Keratinocyte (primary cell): ENCODE data around the gene NPAS3. TPM values are rescaled to one million over a fixed set of nuclear protein-coding genes. Genes with fewer than 3 reads are reported as not detected.

Experiments
- DNase-seq: peaks from one replicate; pipeline ENCODE4 v3.0.0-alpha.2; 2011; ENCODE audit warnings: low read depth, missing footprints, low spot score
- FAIRE-seq: peaks from 2 replicates; lab custom pipeline; 2011; peaks lifted over from hg19 to GRCh38; lab: Jason Lieb, UNC
- H2AFZ ChIP-seq: 2 replicates; pipeline ENCODE4 v1.6.0; 2012; ENCODE audit warnings: low read length, control low read depth, inconsistent platforms; ENCODE audit not compliant: control insufficient read depth
- H3K27ac ChIP-seq: 2 replicates; pipeline ENCODE4 v1.5.1; 2011; ENCODE audit warnings: low read length; ENCODE audit not compliant: control insufficient read depth, insufficient read depth
- H3K27me3 ChIP-seq: 3 replicates; pipeline ENCODE4 v1.6.0; 2011; ENCODE audit warnings: low read length; ENCODE audit not compliant: control insufficient read depth, insufficient read depth; ENCODE audit errors: extremely low read depth
- H3K36me3 ChIP-seq, 2 experiments: 2 replicates in 1 of 2; 3 replicates in 1 of 2; pipeline ENCODE4 v1.5.1; 2011; ENCODE audit warnings: low read length in 2 of 2, mild to moderate bottlenecking in 1 of 2; ENCODE audit not compliant: control insufficient read depth in 2 of 2, insufficient read depth in 2 of 2; ENCODE audit errors: extremely low read depth in 1 of 2
- H3K4me1 ChIP-seq: 3 replicates; pipeline ENCODE4 v1.5.1; 2011; ENCODE audit warnings: low read length; ENCODE audit not compliant: control insufficient read depth, insufficient read depth; ENCODE audit errors: extremely low read depth
- H3K4me2 ChIP-seq: 3 replicates; pipeline ENCODE4 v1.6.0; 2011; ENCODE audit warnings: low read depth, low read length; ENCODE audit not compliant: control insufficient read depth, insufficient read depth; ENCODE audit errors: extremely low read depth
- H3K4me3 ChIP-seq, 3 experiments: fragments of 200-600 bp in 1 of 3; sonication (generic) in 1 of 3; 2 replicates in 2 of 3; 3 replicates in 1 of 3; pipeline ENCODE4 v1.5.1; 2011 to 2016; ENCODE audit warnings: low read length in 3 of 3, mild to moderate bottlenecking in 3 of 3, control low read depth in 2 of 3, inconsistent platforms in 1 of 3, low read depth in 1 of 3, mixed read lengths in 1 of 3, mixed run types in 1 of 3, moderate library complexity in 1 of 3; ENCODE audit not compliant: control insufficient read depth in 2 of 3, insufficient read depth in 2 of 3; ENCODE audit errors: extremely low read depth in 1 of 3
- H3K79me2 ChIP-seq: 2 replicates; pipeline ENCODE4 v1.6.0; 2012; ENCODE audit warnings: low read length; ENCODE audit not compliant: control insufficient read depth, insufficient read depth
- H3K9ac ChIP-seq: 3 replicates; pipeline ENCODE4 v1.6.0; 2011; ENCODE audit warnings: low read length; ENCODE audit not compliant: control insufficient read depth, insufficient read depth; ENCODE audit errors: extremely low read depth
- H3K9me1 ChIP-seq: 3 replicates; pipeline ENCODE4 v1.6.0; 2011; ENCODE audit warnings: low read length; ENCODE audit not compliant: control insufficient read depth, insufficient read depth; ENCODE audit errors: extremely low read depth
- H3K9me3 ChIP-seq: 2 replicates; pipeline ENCODE4 v1.5.1; 2012; ENCODE audit warnings: low read depth, low read length; ENCODE audit not compliant: control insufficient read depth
- H4K20me1 ChIP-seq: 3 replicates; pipeline ENCODE4 v1.6.0; 2011; ENCODE audit warnings: low read length; ENCODE audit not compliant: control insufficient read depth, insufficient read depth; ENCODE audit errors: extremely low read depth
- CTCF ChIP-seq, 3 experiments: IDR thresholded peaks in 1 of 3; conservative IDR thresholded peaks in 1 of 3; optimal IDR thresholded peaks in 1 of 3; 2 replicates in 2 of 3; 3 replicates in 1 of 3; pipeline versions ENCODE3 to v1.5.1; 2011; ENCODE audit warnings: low read length in 3 of 3, mild to moderate bottlenecking in 3 of 3, moderate library complexity in 2 of 3, control low read depth in 1 of 3, inconsistent platforms in 1 of 3; ENCODE audit not compliant: insufficient read depth in 2 of 3; ENCODE audit errors: extremely low read depth in 1 of 3
- EZH2 ChIP-seq: IDR thresholded peaks from one replicate; pipeline ENCODE4 v1.6.1; 2012; ENCODE audit warnings: inconsistent platforms, mild to moderate bottlenecking, low read length, moderate library complexity
- dilution Hi-C: fragments of 300-500 bp; cut with MboI; formaldehyde crosslinking; loops from one replicate; pipeline ENCODE4 v1.7.0; 2020; ENCODE audit warnings: low sequenced_read_pairs; ENCODE audit not compliant: extremely low pct_ligation_motif_present
- polyA plus RNA-seq, 5 experiments: library from polyadenylated mRNA; depleted of rRNA in 3 of 5; stranded (reverse) in 3 of 5; stranded (forward) in 1 of 5; unstranded in 1 of 5; fragments of >200 nt; gene quantifications; 1 replicate in 1 of 5; 2 replicates in 3 of 5; 3 replicates in 1 of 5; pipeline versions ENCODE4 v1.2.1 to v1.2.3, GENCODE V29; 2011 to 2012; ENCODE audit warnings: missing spikeins in 2 of 5, low read depth in 1 of 5, low replicate concordance in 1 of 5

NPAS3 gene
- polyA plus RNA-seq, 1 donor (not counting 4 experiments of a cell fraction or from before 2014, with no cell fraction given): 0.07 TPM

GRCh38 chr14:33747749-33748148 lies 809.1 kb downstream of the NPAS3 start:
- H3K79me2 ChIP-seq: no peaks in the 10 kb centered on the region
- no peak overlapping the region for H3K4me3 ChIP-seq
- H3K9me1 ChIP-seq: no peaks in the 10 kb centered on the region
- H3K4me1 ChIP-seq: no peaks in the 10 kb centered on the region
- dilution Hi-C loops: no loop called here
- TF ChIP-seq EZH2 (no peak), CTCF (optimal IDR thresholded peaks at IDR 0.05 in 1 of 3, IDR thresholded peaks at IDR 0.05 in 1 of 3, conservative IDR thresholded peaks at IDR 0.05 in 1 of 3; ENCODE audit: extremely low read depth in 1 of 3, insufficient read depth in 2 of 3, low read length in 3 of 3) (no peak)
- H3K4me2 ChIP-seq: no peak overlapping the region
- no peak for FAIRE-seq
- H3K9me3 ChIP-seq: peaks cover 2% of the 10 kb centered on the region
- no peaks in the 10 kb centered on the region for H3K27me3 ChIP-seq
- H3K36me3 ChIP-seq: no peaks in the 10 kb centered on the region
- H2AFZ ChIP-seq: no peak overlapping the region
- H4K20me1 ChIP-seq: no peaks in the 10 kb centered on the region
- H3K27ac ChIP-seq: no peak overlapping the region
- no peak for DNase-seq
- H3K9ac ChIP-seq: no peak overlapping the region

- Histone ChIP-seq H2AFZ (no peak overlapping the region), H3K4me3 (no peak overlapping the region), H3K9me1 (no peaks in the 10 kb centered on the region), H3K79me2 (no peaks in the 10 kb centered on the region), H3K9ac (no peak overlapping the region), H4K20me1 (no peaks in the 10 kb centered on the region), H3K27me3 (no peaks in the 10 kb centered on the region), H3K4me1 (no peaks in the 10 kb centered on the region), H3K36me3 (no peaks in the 10 kb centered on the region), H3K9me3 (no peaks in the 10 kb centered on the region), H3K27ac (no peak overlapping the region), H3K4me2 (no peak overlapping the region)
- TF ChIP-seq EZH2 (no peak), CTCF (optimal IDR thresholded peaks at IDR 0.05 in 1 of 3, IDR thresholded peaks at IDR 0.05 in 1 of 3, conservative IDR thresholded peaks at IDR 0.05 in 1 of 3; ENCODE audit: extremely low read depth in 1 of 3, insufficient read depth in 2 of 3, low read length in 3 of 3) (no peak)
- DNase-seq (no peak), FAIRE-seq (no peak)
- dilution Hi-C loops: no loop called here
Observed at GRCh38 chr14:33754261-33754660, 815.6 kb downstream of the NPAS3 start.
